ENCODE results near the gene ANKS3.

- TF ChIP-seq NANOG (IDR thresholded peaks at IDR 0.05; ENCODE audit: borderline replicate concordance): no peak
- TF ChIP-seq, protein P1, sequence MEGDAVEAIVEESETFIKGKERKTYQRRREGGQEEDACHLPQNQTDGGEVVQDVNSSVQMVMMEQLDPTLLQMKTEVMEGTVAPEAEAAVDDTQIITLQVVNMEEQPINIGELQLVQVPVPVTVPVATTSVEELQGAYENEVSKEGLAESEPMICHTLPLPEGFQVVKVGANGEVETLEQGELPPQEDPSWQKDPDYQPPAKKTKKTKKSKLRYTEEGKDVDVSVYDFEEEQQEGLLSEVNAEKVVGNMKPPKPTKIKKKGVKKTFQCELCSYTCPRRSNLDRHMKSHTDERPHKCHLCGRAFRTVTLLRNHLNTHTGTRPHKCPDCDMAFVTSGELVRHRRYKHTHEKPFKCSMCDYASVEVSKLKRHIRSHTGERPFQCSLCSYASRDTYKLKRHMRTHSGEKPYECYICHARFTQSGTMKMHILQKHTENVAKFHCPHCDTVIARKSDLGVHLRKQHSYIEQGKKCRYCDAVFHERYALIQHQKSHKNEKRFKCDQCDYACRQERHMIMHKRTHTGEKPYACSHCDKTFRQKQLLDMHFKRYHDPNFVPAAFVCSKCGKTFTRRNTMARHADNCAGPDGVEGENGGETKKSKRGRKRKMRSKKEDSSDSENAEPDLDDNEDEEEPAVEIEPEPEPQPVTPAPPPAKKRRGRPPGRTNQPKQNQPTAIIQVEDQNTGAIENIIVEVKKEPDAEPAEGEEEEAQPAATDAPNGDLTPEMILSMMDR (conservative IDR thresholded peaks at IDR 0.05; ENCODE audit: low read depth in 2 of 2): no peak
- TF ChIP-seq, protein P2, sequence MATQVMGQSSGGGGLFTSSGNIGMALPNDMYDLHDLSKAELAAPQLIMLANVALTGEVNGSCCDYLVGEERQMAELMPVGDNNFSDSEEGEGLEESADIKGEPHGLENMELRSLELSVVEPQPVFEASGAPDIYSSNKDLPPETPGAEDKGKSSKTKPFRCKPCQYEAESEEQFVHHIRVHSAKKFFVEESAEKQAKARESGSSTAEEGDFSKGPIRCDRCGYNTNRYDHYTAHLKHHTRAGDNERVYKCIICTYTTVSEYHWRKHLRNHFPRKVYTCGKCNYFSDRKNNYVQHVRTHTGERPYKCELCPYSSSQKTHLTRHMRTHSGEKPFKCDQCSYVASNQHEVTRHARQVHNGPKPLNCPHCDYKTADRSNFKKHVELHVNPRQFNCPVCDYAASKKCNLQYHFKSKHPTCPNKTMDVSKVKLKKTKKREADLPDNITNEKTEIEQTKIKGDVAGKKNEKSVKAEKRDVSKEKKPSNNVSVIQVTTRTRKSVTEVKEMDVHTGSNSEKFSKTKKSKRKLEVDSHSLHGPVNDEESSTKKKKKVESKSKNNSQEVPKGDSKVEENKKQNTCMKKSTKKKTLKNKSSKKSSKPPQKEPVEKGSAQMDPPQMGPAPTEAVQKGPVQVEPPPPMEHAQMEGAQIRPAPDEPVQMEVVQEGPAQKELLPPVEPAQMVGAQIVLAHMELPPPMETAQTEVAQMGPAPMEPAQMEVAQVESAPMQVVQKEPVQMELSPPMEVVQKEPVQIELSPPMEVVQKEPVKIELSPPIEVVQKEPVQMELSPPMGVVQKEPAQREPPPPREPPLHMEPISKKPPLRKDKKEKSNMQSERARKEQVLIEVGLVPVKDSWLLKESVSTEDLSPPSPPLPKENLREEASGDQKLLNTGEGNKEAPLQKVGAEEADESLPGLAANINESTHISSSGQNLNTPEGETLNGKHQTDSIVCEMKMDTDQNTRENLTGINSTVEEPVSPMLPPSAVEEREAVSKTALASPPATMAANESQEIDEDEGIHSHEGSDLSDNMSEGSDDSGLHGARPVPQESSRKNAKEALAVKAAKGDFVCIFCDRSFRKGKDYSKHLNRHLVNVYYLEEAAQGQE (IDR thresholded peaks at IDR 0.05; ENCODE audit: unreplicated experiment): no peak
- TF ChIP-seq POLR2AphosphoS5 (IDR thresholded peaks at IDR 0.05; ENCODE audit: low read depth): no peak
- no peak for TF ChIP-seq EZH2 (IDR thresholded peaks at IDR 0.05; ENCODE audit: low read depth, unreplicated experiment)
- TF ChIP-seq EZH2phosphoT487 (IDR thresholded peaks at IDR 0.05; ENCODE audit: unreplicated experiment): no peak
- no peak for TF ChIP-seq CREB1 (CRISPR knock-in tag; IDR thresholded peaks at IDR 0.05; ENCODE audit: low read depth)
- TF ChIP-seq JUNB (IDR thresholded peaks at IDR 0.05; ENCODE audit: unreplicated experiment): no peak
- TF ChIP-seq ZNF331 (CRISPR knock-in tag; IDR thresholded peaks at IDR 0.05; ENCODE audit: low read depth): no peak
- TF ChIP-seq, protein P3, sequence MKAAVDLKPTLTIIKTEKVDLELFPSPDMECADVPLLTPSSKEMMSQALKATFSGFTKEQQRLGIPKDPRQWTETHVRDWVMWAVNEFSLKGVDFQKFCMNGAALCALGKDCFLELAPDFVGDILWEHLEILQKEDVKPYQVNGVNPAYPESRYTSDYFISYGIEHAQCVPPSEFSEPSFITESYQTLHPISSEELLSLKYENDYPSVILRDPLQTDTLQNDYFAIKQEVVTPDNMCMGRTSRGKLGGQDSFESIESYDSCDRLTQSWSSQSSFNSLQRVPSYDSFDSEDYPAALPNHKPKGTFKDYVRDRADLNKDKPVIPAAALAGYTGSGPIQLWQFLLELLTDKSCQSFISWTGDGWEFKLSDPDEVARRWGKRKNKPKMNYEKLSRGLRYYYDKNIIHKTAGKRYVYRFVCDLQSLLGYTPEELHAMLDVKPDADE (IDR thresholded peaks at IDR 0.05): no peak
- no peak for TF ChIP-seq ZNF114 (CRISPR knock-in tag; IDR thresholded peaks at IDR 0.05)
- TF ChIP-seq, protein P4, sequence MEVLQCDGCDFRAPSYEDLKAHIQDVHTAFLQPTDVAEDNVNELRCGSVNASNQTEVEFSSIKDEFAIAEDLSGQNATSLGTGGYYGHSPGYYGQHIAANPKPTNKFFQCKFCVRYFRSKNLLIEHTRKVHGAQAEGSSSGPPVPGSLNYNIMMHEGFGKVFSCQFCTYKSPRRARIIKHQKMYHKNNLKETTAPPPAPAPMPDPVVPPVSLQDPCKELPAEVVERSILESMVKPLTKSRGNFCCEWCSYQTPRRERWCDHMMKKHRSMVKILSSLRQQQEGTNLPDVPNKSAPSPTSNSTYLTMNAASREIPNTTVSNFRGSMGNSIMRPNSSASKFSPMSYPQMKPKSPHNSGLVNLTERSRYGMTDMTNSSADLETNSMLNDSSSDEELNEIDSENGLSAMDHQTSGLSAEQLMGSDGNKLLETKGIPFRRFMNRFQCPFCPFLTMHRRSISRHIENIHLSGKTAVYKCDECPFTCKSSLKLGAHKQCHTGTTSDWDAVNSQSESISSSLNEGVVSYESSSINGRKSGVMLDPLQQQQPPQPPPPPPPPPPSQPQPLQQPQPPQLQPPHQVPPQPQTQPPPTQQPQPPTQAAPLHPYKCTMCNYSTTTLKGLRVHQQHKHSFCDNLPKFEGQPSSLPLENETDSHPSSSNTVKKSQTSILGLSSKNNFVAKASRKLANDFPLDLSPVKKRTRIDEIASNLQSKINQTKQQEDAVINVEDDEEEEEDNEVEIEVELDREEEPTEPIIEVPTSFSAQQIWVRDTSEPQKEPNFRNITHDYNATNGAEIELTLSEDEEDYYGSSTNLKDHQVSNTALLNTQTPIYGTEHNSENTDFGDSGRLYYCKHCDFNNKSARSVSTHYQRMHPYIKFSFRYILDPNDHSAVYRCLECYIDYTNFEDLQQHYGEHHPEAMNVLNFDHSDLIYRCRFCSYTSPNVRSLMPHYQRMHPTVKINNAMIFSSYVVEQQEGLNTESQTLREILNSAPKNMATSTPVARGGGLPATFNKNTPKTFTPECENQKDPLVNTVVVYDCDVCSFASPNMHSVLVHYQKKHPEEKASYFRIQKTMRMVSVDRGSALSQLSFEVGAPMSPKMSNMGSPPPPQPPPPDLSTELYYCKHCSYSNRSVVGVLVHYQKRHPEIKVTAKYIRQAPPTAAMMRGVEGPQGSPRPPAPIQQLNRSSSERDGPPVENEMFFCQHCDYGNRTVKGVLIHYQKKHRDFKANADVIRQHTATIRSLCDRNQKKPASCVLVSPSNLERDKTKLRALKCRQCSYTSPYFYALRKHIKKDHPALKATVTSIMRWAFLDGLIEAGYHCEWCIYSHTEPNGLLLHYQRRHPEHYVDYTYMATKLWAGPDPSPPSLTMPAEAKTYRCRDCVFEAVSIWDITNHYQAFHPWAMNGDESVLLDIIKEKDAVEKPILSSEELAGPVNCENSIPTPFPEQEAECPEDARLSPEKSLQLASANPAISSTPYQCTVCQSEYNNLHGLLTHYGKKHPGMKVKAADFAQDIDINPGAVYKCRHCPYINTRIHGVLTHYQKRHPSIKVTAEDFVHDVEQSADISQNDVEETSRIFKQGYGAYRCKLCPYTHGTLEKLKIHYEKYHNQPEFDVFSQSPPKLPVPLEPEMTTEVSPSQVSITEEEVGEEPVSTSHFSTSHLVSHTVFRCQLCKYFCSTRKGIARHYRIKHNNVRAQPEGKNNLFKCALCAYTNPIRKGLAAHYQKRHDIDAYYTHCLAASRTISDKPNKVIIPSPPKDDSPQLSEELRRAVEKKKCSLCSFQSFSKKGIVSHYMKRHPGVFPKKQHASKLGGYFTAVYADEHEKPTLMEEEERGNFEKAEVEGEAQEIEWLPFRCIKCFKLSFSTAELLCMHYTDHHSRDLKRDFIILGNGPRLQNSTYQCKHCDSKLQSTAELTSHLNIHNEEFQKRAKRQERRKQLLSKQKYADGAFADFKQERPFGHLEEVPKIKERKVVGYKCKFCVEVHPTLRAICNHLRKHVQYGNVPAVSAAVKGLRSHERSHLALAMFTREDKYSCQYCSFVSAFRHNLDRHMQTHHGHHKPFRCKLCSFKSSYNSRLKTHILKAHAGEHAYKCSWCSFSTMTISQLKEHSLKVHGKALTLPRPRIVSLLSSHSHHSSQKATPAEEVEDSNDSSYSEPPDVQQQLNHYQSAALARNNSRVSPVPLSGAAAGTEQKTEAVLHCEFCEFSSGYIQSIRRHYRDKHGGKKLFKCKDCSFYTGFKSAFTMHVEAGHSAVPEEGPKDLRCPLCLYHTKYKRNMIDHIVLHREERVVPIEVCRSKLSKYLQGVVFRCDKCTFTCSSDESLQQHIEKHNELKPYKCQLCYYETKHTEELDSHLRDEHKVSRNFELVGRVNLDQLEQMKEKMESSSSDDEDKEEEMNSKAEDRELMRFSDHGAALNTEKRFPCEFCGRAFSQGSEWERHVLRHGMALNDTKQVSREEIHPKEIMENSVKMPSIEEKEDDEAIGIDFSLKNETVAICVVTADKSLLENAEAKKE (CRISPR knock-in tag; IDR thresholded peaks at IDR 0.05): no peak
Measured at GRCh38 chr16:4752351-4753100, 18.5 kb upstream of the ANKS3 start.
